HG03025 (cell line): ENCODE measurements around the gene FAM184B.

Source experiments
- ATAC-seq: cut with Tn5 transposase; IDR thresholded peaks from one replicate; pipeline ENCODE4 v1.9.1; 2021; ENCODE audit warnings: mild to moderate bottlenecking, moderate library complexity; ENCODE audit not compliant: unreplicated experiment, low FRiP score

FAM184B gene

DNA sequence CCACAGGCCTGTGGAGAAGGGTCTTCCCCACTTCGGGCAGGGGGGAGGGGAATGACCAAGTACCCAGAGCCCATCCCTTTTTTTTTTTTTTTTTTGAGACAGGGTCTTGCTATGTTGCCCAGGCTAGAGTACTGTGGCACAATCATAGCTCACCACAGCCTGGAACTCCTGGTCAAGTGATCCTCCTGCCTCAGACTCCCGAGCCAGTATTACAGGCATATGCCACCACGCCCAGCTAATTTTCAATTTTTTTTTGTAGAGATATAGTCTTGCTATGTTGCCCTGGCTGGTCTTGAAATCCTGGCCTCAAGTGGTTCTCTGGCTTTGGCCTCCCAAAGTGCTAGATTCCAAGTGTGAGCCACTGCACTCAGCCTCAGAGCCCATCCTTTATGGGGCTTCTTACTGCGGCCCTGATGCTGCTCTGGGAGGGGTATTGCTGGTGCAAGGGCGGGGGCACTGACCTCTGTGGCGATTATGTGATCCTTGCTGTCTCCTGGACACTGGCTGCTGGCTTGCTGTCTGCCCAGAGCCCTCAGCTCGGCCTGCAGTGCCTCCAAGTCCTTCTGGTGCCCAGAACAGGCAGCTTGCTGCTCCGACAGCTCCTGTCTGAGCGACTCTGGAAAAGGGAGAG lies 134.1 kb downstream of the FAM184B start:
- no peak for ATAC-seq

DNA sequence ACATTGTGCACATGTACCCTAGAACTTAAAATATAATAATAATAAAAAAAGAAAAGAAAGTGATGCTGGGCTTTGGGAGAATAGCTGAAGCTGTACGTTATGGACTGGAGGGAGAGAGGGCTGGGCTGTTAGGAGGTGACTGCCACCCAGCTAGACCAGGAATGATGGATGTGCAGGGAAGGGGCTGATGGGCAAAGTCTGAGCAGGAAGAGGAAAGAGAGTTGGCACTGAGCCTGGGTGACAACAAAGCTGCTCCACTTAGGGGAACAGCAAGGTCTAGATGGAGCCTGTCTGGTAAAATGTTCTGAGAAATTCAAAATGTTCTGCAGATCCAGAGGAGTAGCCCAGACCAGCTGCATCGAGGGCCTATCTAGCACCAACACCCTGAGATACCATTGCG lies 134.7 kb downstream of the FAM184B start:
- ATAC-seq: no peak

DNA sequence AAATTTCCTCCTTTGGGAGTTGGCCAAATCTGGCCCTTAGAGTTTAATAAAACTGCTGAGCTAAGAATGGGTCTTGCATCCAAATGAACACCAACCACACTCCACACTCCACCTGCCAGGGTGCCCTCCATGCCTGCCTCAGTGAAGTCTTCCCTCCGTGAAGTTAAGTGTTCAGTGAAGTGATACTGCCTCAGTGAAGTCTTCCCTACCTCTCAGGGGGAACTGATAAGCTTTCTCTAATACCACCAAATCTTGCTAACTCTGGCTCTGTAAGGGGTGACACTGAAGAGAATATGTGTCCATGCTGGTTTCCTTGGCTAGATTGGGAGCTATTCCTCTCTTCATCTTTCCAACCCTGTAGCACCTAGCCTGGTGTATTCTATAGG lies 139.0 kb downstream of the FAM184B start:
- ATAC-seq: no peak

DNA sequence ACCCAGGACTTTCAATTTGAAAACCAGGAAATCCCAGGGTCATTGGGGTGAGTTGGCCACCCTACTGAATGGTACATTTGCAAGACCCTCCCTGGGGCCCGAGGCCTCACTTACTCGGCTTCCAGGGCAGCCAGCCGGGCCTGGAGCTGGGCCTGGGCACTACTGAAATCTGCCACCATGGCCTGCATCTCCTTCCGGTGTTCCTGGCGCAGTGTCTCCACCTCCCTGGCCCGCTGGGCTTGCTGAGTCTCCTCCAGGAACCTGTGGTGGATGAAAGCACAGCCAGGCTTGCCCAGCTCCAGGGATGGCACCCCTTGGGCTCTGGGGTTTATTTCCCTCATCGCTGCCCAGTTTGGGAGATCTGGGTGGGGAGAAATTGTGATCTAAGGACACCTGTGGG lies 142.3 kb downstream of the FAM184B start:
- ATAC-seq: no peak

DNA sequence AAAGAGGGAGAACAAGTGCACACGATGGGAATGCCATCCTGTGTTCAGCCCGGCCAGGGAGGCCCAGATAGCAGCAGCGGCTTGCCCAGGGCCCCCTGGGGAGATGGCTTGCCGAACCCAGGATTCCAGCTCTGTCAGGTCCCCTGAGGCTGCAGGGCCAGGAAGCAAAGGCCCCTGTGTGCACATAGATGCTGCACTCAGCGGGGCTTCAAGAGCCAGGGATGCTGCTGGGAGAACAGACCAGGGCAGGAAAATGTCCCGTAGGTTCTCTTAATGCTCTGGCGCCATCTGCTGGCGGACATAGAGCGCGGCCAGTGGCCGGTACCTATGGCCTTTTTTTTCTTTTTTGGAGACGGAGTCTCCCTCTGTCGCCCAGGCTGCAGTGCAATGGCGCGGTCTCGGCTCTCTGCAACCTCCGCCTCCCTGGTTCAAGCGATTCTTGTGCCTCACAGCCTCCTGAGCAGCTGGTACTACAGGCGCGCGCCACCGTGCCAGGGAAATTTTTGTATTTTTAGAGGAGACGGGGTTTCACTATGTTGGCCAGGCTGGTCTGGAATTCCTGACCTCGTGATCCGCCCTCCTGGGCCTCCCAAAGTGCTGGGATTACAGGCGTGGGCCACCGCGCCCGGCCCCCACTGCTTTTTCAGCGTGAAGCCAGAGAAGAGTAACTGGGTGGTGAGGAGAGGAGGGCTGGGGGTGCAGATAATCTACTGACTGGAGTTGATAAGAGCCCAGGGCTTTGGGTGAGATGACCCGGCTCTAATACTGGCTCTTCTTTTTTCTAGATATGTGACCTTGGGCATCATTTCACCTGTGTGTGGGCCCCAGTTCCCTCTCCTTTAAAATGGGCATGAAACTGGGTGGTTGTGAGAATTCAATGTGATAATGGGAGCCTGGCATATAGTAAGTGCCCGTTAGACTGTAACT lies 144.5 kb downstream of the FAM184B start:
- ATAC-seq: peak; percentile 87

DNA sequence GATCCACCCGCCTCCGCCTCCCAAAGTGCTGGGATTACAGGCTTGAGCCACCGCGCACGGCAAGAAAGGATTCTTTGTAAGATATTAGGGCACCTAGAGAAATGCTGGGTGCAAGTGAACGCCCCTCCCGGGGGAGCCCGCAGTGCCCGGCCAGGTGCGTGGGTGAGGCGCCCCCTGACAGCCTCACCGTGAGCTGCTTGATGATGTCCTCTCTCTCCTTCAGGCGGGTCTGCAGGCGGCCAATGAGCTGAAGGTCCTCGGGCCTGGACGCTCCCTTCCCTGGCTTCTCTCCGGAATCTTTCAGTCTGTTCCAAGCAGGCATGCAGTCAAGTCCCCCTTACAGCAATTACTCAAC lies 145.1 kb downstream of the FAM184B start:
- peak; percentile 17 for ATAC-seq

DNA sequence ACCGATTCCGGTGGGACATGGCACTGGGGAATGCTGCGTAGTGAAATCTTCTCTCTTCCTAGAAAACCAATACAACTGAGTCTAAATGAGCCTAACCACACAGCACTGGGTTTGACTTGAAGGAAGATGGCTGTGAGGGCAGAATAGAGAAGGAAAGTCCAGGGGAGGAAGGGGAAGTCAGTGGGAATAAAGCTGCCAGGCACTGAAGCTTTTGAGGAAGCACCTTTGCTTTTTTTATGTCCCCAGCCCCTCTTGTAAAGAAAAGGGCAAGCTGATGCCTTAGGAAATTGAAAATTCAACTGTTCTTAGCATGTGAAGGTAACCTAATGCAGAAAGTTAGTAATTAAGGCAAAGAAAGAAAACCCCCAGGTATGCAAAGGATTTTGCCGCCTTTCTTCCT lies 146.4 kb downstream of the FAM184B start:
- no peak for ATAC-seq

DNA sequence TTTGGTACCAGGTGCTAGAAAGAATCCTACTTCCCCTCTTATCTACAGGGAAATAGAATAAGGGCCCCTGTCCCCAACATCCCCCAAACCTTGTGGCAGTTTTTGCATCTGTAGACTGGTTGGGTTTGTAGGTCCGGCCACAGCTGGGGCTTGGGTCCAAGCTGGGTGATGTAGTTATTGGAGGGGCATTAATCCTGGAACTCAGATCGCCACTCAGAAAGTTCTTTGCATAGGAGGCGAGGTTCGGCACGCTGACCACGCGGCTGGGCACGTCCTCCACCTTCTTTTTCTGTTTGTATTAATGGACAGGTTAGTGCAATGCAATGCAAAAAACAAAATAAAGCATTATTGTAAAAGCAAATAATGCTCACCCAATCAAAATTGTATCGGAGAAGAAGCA lies 147.8 kb downstream of the FAM184B start:
- no peak for ATAC-seq

DNA sequence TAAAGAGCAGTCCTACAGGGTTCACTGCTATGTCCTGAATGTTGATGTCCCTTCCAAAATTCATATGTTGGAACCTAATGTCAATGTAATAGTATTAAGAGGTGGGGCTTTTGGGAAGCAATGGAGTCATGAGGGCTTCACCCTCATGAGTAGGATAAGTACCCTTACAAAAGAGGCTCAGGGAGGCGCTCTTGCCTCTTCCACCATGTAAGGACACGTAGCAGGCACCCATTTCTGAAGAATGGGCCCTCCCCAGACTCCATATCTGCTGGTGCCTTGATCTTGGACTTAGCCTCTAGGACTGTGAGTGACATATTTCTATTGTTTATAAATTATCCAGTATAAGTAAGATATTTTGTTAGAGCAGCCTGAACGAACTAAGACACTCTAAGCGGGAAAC lies 151.2 kb downstream of the FAM184B start:
- no peak for ATAC-seq

DNA sequence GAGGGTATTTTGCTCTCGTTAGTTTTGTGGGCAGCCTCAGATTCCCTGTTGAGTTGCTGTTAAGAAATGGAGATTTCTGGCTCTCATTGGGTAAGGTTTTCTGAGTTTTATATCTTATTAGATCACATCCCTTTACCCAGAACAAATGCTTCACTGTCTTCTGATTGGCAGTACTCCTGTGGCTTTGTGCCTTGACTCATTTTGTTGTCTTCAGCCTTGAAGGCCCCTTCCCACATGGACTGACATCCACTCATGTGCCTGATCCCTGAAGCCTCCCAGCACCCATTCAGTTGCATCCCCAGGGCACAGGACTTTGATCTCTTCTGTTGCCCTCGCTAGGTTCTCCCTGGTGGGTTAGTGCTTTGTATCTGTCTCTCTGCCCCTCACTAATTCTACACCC lies 156.6 kb downstream of the FAM184B start:
- no peak for ATAC-seq

DNA sequence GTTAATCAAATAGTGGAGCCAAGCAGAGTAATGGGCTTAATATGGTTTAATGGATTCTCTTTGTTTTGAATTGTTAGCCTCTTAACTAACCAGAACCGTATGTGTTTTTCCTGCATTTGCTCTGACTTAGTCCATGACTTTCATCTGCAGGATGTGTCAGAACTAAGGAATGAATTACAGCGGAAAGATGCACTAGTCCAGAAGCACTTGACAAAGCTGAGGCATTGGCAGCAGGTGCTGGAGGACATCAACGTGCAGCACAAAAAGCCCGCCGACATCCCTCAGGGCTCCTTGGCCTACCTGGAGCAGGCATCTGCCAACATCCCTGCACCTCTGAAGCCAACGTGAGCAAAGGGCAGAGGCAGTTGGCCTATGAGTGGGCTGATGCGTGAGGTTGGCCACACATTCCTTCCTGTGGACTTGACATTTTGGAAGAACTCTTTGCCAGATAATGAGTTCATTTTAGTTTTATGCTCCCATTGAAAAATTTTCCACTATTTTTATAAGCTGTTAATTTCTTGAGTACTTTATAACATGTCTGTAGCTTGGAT lies 157.9 kb downstream of the FAM184B start:
- no peak for ATAC-seq

DNA sequence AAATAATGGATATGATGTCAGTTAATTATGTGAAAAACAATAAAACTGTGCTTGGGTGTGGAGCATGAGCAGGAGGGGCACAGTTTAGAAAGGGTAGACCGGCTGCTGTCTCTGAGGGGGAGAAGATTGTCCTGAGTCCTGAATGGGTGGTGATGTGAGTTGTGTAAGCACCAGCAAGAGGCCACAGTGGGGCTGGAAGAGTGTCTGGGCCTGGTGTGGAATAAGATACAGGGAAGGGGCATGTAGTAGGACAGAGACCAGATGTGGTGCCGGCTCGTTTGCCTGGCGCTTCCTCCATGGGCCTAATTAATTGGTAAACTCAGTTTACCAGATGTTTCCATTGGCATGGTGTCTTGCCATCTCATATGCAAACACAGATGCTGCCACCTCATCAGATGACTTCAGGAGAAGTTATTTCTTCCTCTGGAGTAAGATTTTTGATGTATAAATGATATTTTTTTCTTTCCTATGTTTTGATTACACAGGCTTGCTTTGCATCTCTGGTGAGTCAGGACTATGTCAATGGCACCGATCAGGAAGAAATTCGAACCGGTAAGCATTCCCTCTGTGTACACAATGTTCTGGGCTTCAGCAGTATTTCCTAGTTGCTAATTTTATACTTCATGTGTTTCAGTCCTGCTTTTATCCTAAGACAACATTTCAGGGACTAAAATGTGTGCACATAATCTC lies 161.9 kb downstream of the FAM184B start:
- no peak for ATAC-seq

DNA sequence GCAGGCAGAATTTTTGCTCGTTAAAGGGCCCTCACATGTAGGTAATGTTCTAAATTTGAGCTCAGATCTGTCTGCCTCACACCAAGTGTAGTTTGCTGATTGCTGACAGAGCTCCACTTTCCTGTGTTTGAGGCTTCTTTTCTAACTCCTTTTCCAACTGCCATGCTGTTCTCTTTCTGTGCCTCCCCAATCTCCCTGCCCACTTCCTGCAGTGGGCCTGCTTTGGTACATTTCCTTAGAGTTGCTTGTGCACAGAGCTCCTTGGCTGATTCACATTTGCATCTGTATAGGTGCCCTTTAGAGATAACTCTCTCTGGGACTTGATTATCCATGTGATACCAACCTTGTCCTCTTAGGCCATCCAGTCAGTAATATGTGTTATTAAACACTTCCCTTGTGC lies 162.5 kb downstream of the FAM184B start:
- ATAC-seq: no peak

DNA sequence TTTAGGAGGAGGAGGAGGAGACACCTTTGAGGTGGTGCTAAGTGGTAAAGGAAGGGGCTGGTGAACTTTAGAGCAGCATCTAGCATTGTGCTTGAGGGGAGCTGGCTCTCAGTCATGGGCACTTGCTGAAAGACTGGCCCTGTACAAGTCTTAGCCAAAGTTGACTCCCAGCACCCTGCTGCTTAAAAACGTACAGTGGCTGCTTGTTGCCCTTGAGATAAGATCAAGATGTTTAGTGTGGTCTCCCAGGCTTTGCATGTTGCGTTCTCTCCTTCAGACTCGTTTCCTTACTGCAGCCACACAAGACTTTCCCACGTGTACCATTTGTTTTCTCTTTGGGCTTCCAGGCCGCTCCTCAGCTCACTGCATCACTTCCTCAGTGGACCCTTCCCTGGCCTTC lies 165.1 kb downstream of the FAM184B start:
- no peak for ATAC-seq

DNA sequence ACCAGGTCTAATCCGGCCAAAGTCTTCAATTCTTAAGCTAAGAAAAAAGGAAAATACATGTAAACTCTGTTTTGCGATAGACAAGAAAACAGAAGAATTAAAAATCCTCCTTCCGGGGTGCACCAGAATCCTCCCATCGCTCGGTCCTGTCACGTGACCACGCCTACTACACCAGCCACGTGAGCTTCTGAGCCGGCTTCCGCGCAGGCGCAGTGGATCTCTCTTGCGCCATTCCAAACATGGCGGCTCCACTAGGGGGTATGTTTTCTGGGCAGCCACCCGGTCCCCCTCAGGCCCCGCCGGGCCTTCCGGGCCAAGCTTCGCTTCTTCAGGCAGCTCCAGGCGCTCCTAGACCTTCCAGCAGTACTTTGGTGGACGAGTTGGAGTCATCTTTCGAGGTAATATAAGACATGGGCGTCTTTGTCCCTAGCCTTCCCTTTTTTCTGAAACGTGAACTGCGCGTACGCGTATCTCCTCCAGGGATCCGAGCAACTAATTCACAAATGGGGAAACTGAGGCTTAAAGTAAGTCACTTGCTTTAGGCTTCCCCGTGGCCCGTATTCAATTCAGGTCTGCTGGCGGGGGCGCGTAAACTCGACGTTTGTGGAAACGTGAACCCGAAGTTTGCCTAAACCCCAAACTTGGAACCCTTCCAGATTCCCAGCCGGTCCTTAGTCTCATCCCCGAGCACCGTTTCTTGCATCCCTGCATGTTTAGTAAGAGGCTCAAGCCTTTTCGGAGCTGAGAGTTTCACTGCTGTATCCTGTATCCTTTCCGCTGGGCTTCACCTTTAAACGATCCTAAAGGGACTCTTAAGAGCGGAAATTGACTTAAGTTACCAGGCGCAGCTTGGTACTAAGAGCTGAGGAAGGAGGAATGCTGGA lies 166.8 kb downstream of the FAM184B start, which contains the start of gene MED28:
Gene MED28, plus strand, starts transcription at position 226 of the 884 bp plus-strand sequence. Its CDS starts 14 bp downstream, at position 240.
- peak; percentile 91 for ATAC-seq

DNA sequence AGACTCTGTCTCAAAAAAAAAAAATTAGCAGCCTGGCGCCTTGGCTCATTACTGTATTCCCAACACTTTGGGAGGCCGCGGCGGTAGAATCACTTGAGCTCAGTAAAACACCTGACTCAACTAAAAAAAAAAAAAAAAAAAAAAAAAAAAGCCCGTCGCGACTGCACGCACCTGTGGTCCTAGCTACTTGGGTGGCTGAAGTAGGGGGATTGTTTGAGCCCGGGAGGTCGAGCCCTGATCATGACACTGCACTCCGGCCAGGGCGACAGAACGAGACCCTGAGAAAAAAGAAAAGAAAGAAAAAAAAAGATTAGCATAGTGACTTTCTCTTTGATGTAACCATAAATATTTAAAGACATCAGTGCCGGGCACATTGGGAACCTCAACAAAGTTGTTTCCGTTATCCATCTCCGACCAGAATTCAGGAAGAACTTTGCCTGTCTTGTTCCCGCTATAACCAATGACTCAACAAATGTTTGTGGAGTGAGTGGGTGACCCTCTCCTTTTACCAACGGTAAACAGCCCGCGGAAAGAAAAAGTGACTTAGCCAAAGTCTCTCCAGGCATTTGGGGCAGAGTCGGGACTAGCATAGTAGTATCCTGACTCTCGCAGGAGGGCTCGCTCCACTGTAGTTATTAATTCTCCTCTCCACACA lies 167.5 kb downstream of the FAM184B start:
- peak; percentile 50 for ATAC-seq

DNA sequence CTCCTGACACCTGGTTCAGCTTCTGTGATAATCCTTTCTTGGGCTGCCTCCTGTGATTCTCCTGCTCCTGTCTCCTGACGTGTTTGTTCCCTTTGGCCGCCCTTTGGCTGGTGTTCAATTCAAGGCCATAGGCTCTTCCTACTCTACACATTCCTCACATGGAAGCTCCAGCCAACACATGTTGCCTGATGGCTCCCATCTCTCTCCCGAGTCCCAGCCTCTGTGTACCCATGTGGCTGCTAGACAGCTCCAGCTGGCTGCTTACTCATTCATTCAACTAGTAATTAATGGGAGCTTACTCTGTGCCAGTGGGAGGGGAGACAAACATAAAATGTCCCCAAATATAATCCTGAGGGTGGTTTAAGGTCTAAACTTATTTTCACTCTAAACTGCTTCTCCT lies 176.2 kb downstream of the FAM184B start:
- no peak for ATAC-seq

DNA sequence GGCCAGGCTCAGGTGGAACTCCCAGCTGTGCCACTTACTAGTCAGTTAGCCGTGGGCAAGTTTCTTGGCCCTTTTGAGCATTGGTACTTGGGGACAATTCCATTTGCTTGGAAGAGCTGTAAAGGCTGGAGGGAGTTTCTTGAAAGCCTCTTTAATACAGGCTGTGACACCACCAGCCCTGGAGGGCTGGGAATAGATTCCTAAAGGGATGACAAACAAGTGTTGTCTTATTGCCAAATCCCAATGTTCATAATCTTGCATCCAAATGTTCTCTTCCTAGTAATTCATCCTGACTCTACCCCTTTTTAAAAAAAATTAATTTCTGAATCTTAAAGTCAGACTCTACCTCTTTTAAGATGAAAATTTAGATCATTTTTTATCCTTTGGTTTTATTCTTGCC lies 181.6 kb downstream of the FAM184B start:
- no peak for ATAC-seq

DNA sequence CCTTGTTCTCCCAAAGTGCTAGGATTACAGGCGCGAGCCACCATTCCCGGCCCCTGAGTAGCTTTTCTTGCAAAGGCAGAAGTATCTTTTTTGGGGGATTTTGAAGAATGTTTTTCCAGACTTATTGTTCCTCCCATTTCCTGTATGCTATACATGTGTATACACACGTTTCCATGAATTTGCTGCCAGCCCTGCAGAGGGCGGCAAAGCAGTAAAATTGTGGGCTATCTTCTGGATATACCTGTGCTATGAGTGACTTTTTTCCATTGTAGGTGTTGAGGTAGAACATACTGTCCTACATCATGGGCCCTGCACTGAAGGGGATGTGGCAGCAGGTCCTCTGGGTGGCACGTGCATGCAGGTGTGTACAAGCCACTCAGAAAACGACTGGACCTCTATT lies 183.9 kb downstream of the FAM184B start:
- ATAC-seq: no peak
